HG03342 (cell line): ENCODE data around the gene SPACDR.
"Not testable (repeated sequence)": the region's sequence is repeated elsewhere in the genome, so short reads cannot be mapped to it uniquely, and the experiment has no call there.

Experiments
- ATAC-seq: cut with Tn5 transposase; IDR thresholded peaks from one replicate; pipeline ENCODE4 v1.9.1; 2021; ENCODE audit warnings: mild to moderate bottlenecking, moderate library complexity; ENCODE audit not compliant: unreplicated experiment

SPACDR gene

GRCh38 chr7:100464210-100464660 is at the start of gene SPACDR:
SPACDR (minus strand) TSS chr7:100464260; CDS start chr7:100464025, 235 bp downstream.
- ATAC-seq, result no peak

- ATAC-seq, result no peak
Observed at GRCh38 chr7:100513212-100513810, 49.3 kb upstream of the SPACDR start.

GRCh38 chr7:100510437-100511239 is 46.6 kb upstream of the SPACDR start:
- no peak for ATAC-seq

GRCh38 chr7:100509231-100509630 is 45.2 kb upstream of the SPACDR start:
- ATAC-seq, result no peak

GRCh38 chr7:100506356-100506923 is 42.4 kb upstream of the SPACDR start:
- ATAC-seq, result no peak

GRCh38 chr7:100504887-100505611 is 41.0 kb upstream of the SPACDR start:
- ATAC-seq, result no peak

- not testable (repeated sequence) for ATAC-seq
Observed at GRCh38 chr7:100504031-100504430, 40.0 kb upstream of the SPACDR start.

GRCh38 chr7:100500743-100501142 is 36.7 kb upstream of the SPACDR start:
- not testable (repeated sequence) for ATAC-seq

- ATAC-seq, result no peak
Observed at GRCh38 chr7:100496509-100496908, 32.4 kb upstream of the SPACDR start.

- ATAC-seq, result no peak
Observed at GRCh38 chr7:100493476-100494264, 29.6 kb upstream of the SPACDR start.

- ATAC-seq, result no peak
Observed at GRCh38 chr7:100492738-100493475, 28.8 kb upstream of the SPACDR start.

- no peak for ATAC-seq
Observed at GRCh38 chr7:100491192-100491578, 27.1 kb upstream of the SPACDR start.

- ATAC-seq, result no peak
Observed at GRCh38 chr7:100490483-100491191, 26.6 kb upstream of the SPACDR start.

- ATAC-seq, result no peak
Observed at GRCh38 chr7:100489824-100490223, 25.8 kb upstream of the SPACDR start.

GRCh38 chr7:100489121-100489520 is 25.1 kb upstream of the SPACDR start:
- no peak for ATAC-seq

- no peak for ATAC-seq
Observed at GRCh38 chr7:100488333-100489095, 24.5 kb upstream of the SPACDR start.

GRCh38 chr7:100486753-100487446 is 22.8 kb upstream of the SPACDR start:
- no peak for ATAC-seq

GRCh38 chr7:100486111-100486636 is 22.1 kb upstream of the SPACDR start:
- no peak for ATAC-seq
